GM04504 (cell line): ENCODE data around the gene CNKSR3.

Experiments
- DNase-seq: peaks from one replicate; pipeline ENCODE4 v3.0.0-alpha.2; 2012; ENCODE audit warnings: low read depth

Gene CNKSR3

GRCh38 chr6:154412106-154412820 is 98.2 kb downstream of the CNKSR3 start:
- no peak for DNase-seq

DNA sequence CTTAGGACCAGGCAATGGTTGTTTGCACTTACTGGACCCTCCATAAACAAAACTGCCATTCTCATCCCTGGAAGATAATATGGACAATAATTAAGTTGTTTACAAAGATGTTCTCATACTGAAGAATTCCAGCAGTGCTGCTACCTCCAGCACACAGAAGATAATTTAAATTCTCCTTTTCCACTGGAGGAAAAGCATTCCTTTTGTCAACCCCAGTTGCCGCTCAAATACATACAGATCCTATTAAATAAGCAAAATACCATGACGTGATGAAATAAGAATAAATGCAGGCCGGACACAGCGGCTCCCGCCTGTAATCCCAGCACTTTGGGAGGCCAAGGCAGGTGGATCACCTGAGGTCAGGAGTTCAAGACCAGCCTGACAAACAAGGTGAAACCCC is 99.4 kb downstream of the CNKSR3 start:
- no peak for DNase-seq

GRCh38 chr6:154410619-154411072 is 99.8 kb downstream of the CNKSR3 start:
- DNase-seq = peak; percentile 95

GRCh38 chr6:154408891-154409500 is 101.5 kb downstream of the CNKSR3 start:
- DNase-seq = no peak

GRCh38 chr6:154407440-154407839 is 103.0 kb downstream of the CNKSR3 start:
- no peak for DNase-seq

- DNase-seq = no peak
Measured at GRCh38 chr6:154406869-154407268, 103.6 kb downstream of the CNKSR3 start.

DNA sequence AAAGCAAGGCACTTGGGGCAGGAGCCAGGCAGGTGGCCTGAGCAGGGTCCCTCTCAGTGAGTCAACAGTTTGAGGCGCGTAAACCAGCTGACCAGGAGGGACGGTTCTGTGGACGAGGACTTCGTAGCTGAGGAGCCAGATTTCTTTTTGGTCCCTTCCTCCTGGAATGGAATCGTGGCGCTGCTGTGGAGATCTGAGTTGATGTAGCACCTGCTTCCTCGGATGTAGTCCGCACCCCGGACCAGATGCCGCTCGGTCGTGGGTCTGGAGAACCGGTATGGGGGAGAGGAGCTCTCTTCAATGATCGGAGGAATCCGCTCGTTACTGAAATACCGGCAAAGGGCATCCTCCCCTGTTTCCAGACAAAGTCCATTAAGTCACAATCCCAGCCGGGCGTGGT is 104.2 kb downstream of the CNKSR3 start:
- no peak for DNase-seq

DNA sequence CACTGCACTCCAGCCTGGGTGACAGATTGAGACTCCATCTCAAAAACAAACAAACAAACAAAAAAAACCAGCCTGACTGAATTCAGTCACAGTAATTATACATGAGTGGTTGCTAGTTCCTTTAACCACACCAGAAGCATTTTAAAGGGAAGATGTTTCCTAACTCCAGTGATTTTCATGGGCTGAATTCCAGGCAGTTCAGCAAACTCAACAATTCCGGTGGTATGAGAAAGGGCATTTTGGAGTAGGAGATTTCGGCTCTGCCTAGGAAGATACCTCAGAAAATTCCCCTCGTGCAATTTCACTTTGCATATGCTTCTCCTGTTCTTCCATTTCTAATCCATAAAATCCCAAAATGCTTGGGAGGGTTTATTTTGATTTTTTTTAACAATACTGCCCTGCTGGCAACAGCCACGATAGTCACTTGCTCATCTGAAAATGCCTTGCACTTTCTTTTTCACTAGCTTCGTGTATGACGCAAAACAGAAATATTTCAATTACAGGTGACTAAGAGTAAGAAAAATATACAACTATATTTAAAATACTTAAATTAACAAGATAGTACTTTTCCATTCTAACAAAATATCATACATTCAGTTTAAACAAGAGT is 105.6 kb downstream of the CNKSR3 start:
- DNase-seq = peak; percentile 55

DNA sequence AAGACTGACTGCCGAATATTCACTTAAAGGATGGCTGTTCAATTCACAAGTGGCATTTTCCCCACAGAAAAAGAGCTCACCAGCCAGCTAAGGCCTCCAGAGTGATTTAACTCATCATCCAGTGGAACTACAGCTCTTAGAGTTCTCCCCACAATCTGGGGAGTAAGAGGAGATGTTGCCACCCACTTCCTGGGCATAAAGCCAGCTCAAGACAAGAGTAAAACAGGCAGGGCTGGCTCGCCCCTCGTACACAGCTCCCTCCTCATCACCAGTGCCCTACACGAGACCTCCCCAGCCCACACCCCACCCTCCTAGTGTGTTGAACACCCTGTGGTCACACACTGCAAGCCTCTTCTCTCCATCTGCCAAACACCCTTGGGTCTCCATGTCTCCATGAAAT is 106.7 kb downstream of the CNKSR3 start:
- DNase-seq = peak; percentile 37

DNA sequence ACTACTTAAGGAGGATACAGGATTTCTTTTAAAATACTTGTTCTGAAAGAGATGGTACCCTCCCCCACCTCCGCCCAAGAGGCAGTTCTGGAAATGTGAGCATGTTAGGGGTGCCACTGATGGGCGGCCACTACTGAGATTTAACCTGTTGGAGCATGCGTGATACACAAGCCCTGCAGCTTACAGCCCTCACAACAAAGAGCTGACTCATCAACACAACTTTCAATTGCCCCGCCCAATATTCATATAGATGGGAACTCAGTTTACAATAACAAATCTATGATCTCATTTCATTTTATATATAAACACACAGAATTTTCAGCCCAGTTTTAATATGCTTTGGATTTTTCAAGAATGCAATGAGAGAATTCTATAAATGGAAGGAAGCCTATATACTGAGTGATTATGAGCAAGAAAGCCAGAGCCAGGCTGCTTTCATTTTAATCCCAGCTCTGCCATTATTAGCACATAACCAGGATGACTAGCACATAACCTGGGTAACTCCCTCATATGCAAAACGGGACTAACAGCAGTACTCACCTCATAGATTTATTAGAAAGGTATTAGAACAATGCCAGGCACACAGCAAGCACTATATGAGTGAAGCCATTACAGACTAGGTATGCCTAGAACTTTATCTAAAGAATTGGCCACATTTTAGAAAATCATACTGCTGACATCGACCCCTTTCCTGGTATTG is 108.3 kb downstream of the CNKSR3 start:
- DNase-seq = no peak

DNA sequence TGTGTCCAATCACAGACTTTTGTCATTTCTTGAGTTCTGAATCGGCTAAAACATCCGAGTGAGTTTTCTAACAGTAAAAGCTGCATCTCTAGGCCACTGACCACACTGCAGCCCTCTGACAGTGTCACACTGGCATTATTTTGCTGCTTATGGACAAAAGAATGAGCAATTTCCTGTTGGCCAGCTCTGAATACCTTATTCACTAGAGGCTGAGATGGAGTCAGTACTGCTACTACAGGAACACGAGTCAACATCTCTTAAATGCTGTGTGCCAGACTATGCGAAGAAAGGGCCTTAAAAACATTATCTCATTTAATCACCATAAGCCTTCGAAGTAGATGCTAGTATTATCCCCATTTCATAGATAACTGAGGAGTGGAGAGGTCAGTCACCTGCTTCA is 111.4 kb downstream of the CNKSR3 start:
- no peak for DNase-seq

DNA sequence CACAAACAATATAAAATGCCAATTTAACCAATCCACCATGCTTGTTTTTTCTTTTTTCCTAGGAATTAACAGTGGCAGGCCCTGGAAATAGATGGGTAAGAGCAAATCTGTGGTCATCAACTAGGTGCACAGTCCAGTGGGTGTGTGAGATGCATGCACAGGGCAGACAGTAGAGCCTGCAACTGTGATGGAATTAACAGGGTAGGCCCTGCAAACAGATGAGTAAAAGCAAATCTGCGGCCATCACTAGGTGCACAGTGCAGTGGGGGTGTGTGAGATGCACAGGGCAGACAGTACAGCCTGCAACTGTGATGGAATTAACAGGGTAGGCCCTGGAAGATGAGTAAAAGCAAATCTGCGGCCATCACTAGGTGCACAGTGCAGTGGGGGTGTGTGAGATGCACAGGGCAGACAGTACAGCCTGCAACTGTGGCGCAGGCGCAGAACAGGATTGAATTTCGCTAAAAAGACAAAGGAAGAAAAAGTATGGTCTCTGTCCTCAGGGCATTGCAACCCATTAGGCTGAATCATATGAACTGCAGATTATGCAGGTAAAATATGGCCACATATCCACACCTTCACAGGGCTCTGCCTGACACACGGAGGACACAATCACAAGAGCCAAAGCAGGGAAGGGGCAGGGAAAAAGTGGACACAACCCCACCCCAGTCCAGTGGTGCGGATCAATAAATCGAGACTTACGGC is 112.8 kb downstream of the CNKSR3 start:
- DNase-seq = no peak

DNA sequence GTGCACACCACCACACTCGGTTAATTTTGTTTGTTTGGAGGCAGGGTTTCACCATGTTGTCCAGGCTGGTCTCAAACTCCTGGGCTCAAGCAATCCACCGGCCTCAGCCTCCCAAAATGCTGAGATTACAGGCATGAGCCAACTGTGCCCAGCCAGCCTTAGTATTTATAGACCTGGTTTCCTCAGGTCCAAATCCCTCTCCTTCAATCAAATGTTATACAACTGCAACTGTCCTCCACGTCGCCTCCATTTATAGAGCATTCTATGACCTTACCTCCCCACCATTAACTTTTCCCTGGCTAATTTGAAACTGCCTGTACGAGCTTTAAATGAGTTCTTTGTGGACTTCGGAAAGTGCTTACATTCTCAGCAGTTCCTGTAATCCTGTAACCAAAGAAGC is 114.6 kb downstream of the CNKSR3 start:
- DNase-seq = no peak

- no peak for DNase-seq
Measured at GRCh38 chr6:154395316-154395715, 115.2 kb downstream of the CNKSR3 start.

- DNase-seq = no peak
Measured at GRCh38 chr6:154394571-154394970, 115.9 kb downstream of the CNKSR3 start.

GRCh38 chr6:154390034-154390433 is 120.5 kb downstream of the CNKSR3 start:
- DNase-seq = no peak

GRCh38 chr6:154388803-154389202 is 121.7 kb downstream of the CNKSR3 start:
- no peak for DNase-seq

DNA sequence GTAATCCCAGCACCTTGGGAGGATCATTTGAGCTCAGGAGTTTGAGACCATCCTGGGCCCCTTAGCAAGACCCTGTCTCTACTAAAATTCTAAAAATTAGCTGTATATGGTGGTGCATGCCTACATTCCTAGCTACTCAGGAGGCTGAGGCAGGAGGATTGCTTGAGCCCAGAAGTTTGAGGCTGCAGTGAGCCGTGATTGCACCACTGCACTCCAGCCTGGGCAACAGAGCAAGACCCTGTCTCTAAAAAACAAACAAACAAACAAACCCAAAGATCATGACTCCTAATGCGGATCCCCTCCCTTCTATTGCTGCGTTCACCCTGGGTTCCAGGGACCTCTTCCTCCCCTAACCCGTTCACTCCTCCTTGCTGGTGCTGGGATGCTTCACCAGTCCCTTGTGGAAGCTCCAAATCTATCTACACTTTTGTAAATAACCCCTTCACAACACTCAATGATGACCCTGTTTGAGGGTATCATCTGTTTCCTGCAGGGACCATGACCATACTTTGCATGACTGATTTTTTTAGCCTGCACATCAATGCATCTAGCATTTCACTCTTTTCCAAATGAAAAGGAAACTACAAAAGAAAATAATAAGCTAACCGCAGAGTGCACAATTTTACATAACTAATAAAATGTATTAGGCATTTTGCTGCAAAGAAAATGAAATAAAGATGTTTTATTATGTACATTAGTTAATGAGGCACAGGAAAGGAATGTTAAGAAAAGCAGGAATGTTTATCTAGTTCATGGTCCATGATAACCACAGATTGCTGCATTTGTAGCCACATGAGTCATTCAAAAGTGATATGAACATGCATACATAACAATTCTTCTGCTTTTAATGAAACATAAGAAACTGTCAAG is 123.4 kb downstream of the CNKSR3 start:
- DNase-seq = peak; percentile 47

DNA sequence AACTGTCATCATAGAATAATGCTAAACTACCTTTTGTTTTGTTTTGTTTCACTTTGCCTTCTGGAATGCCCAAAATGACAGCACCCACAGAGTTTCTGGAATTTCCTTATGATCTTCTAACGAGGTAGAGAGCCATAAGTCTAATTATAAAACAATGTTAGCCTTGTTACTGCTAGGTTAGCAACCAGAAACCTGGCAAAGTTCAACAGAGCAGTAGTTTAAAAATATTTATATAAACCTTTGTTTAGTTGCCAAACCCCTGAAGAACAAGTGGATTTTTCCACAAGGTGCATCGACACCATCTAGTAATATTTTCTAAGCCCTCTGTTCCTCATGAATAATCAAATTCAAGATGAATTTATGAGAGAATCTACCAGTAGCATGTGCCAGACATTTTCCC is 126.3 kb downstream of the CNKSR3 start:
- DNase-seq = no peak

GRCh38 chr6:154383273-154383672 is 127.2 kb downstream of the CNKSR3 start:
- no peak for DNase-seq

GRCh38 chr6:154382740-154383139 is 127.7 kb downstream of the CNKSR3 start:
- DNase-seq = no peak
